SK-N-SH (cell line): ENCODE measurements around the gene PAPOLG. TPM values are rescaled to one million over a fixed set of nuclear protein-coding genes. Genes with fewer than 3 reads are reported as not detected.

Experiments used
- CTCF ChIA-PET: fragments of 300-600, 350-600 bp; formaldehyde crosslinking; extraction: SDS; loops from one replicate; lab custom pipeline; 2021; lab: Yijun Ruan, JAX
- POLR2A ChIA-PET: fragments of 350-600 bp; sonication (Branson Sonifier 250); formaldehyde crosslinking; extraction: SDS; loops from one replicate; lab custom pipeline; 2020; ENCODE audit warnings: antibody characterized with exemption, inconsistent platforms; lab: Yijun Ruan, JAX
- DNase-seq: peaks from one replicate; pipeline ENCODE4 v3.0.0; 2012
- H2AFZ ChIP-seq: fragments of 200-600 bp; sonication (generic); 2 replicates; pipeline ENCODE4 v1.8.1; 2016; ENCODE audit warnings: antibody characterized with exemption, mild to moderate bottlenecking, low read depth
- H3F3A ChIP-seq: fragments of 200-600 bp; sonication (generic); replicated peaks from 2 replicates; pipeline ENCODE3; 2016; ENCODE audit warnings: antibody characterized with exemption, mild to moderate bottlenecking; ENCODE audit not compliant: insufficient read depth
- H3K27ac ChIP-seq, 2 experiments: fragments of 200-500 bp in 1 of 2; fragments of 200-600 bp in 1 of 2; sonication (Bioruptor generic) in 1 of 2; sonication (generic), shearing (Covaris generic) in 1 of 2; 2 replicates each; pipeline versions ENCODE4 v1.5.1 to v1.6.1; 2014 to 2016; ENCODE audit warnings: low read depth in 2 of 2, inconsistent platforms in 1 of 2, low read length in 1 of 2, mild to moderate bottlenecking in 1 of 2, mixed read lengths in 1 of 2
- H3K27me3 ChIP-seq: fragments of 200-600 bp; sonication (generic), shearing (Covaris generic); 2 replicates; pipeline ENCODE4 v1.6.1; 2016; ENCODE audit warnings: mixed run types; ENCODE audit not compliant: insufficient read depth
- H3K36me3 ChIP-seq, 2 experiments: fragments of 200-500 bp in 1 of 2; fragments of 200-600 bp in 1 of 2; sonication (Bioruptor generic) in 1 of 2; sonication (generic) in 1 of 2; replicated peaks in 1 of 2; 2 replicates each; pipeline versions ENCODE3 to v1.5.1; 2014 to 2016; ENCODE audit warnings: low read length in 1 of 2, mild to moderate bottlenecking in 1 of 2; ENCODE audit not compliant: insufficient read depth in 2 of 2, control insufficient read depth in 1 of 2
- H3K4me1 ChIP-seq, 2 experiments: fragments of 200-500 bp in 1 of 2; fragments of 200-600 bp in 1 of 2; sonication (Bioruptor generic) in 1 of 2; sonication (generic), shearing (Covaris generic) in 1 of 2; 2 replicates each; pipeline versions ENCODE4 v1.5.1 to v1.6.1; 2014 to 2016; ENCODE audit warnings: low read depth in 1 of 2, low read length in 1 of 2, mixed run types in 1 of 2; ENCODE audit not compliant: insufficient read depth in 2 of 2, control insufficient read depth in 1 of 2
- H3K4me2 ChIP-seq: fragments of 200-600 bp; sonication (generic), shearing (Covaris generic); 2 replicates; pipeline ENCODE4 v1.6.1; 2017; ENCODE audit warnings: mixed run types
- H3K4me3 ChIP-seq, 2 experiments: fragments of 200-500 bp in 1 of 2; fragments of 200-600 bp in 1 of 2; sonication (Bioruptor generic) in 1 of 2; sonication (generic), shearing (Covaris generic) in 1 of 2; 2 replicates each; pipeline versions ENCODE4 v1.5.1 to v1.8.1; 2014 to 2016; ENCODE audit warnings: low read depth in 2 of 2, inconsistent platforms in 1 of 2, low read length in 1 of 2, mild to moderate bottlenecking in 1 of 2, mixed read lengths in 1 of 2, moderate library complexity in 1 of 2
- H3K79me2 ChIP-seq: fragments of 200-600 bp; sonication (generic); 2 replicates; pipeline ENCODE4 v1.8.1; 2017; ENCODE audit warnings: mild to moderate bottlenecking; ENCODE audit not compliant: insufficient read depth
- H3K9ac ChIP-seq: fragments of 200-600 bp; sonication (generic); 2 replicates; pipeline ENCODE4 v1.6.1; 2017; ENCODE audit warnings: mixed run types
- H3K9me2 ChIP-seq: fragments of 200-600 bp; sonication (generic); 2 replicates; pipeline ENCODE4 v1.6.1; 2017; ENCODE audit warnings: mixed run types
- H3K9me3 ChIP-seq: fragments of 200-600 bp; sonication (generic); 2 replicates; pipeline ENCODE4 v1.6.1; 2017; ENCODE audit warnings: mixed run types, mild to moderate bottlenecking, moderate library complexity
- H4K20me1 ChIP-seq: fragments of 200-600 bp; sonication (generic); 2 replicates; pipeline ENCODE4 v1.6.1; 2017; ENCODE audit warnings: mild to moderate bottlenecking, mixed run types; ENCODE audit not compliant: insufficient read depth
- FOXJ3 ChIP-seq: sonication (generic); formaldehyde crosslinking; IDR thresholded peaks from 2 replicates; pipeline ENCODE4 v1.5.1; 2020; ENCODE audit warnings: mild to moderate bottlenecking, missing genetic modification reagents
- FOXM1 ChIP-seq: IDR thresholded peaks from 2 replicates; pipeline ENCODE4 v1.4.0; 2012; ENCODE audit warnings: low read depth, mild to moderate bottlenecking
- JUND ChIP-seq: IDR thresholded peaks from 2 replicates; pipeline ENCODE4 v1.4.0; 2012
- NFIC ChIP-seq: IDR thresholded peaks from 2 replicates; pipeline ENCODE4 v1.4.0; 2012; ENCODE audit warnings: borderline replicate concordance
- RCOR1 ChIP-seq: fragments of 150-350 bp; IDR thresholded peaks from 2 replicates; pipeline ENCODE4 v1.6.1; 2017; ENCODE audit warnings: antibody characterized with exemption, low read length
- TAF1 ChIP-seq: IDR thresholded peaks from 2 replicates; pipeline ENCODE4 v1.6.1; 2012; ENCODE audit warnings: low read depth, mild to moderate bottlenecking, low read length, moderate library complexity, borderline replicate concordance
- TEAD4 ChIP-seq: IDR thresholded peaks from 2 replicates; pipeline ENCODE4 v1.4.0; 2012; ENCODE audit warnings: mild to moderate bottlenecking, borderline replicate concordance; ENCODE audit not compliant: insufficient read depth
- WGBS: methylation state at CpG from one replicate; pipeline ENCODE4 v1.1.6; 2017; ENCODE audit warnings: low lambda C conversion rate; 5-methylcytosine and 5-hydroxymethylcytosine counted together
- polyA plus RNA-seq, 3 experiments: library from polyadenylated mRNA; depleted of rRNA; stranded (reverse); fragments of >200 nt; gene quantifications; 2 replicates each; pipeline ENCODE4 v1.2.3, GENCODE V29; 2012
- TF ChIP-seq, protein P1 (sequence below): fragments of 150-350 bp; IDR thresholded peaks from 2 replicates; pipeline ENCODE4 v1.6.1; 2016; ENCODE audit warnings: mild to moderate bottlenecking, low read depth, low read length
- TF ChIP-seq, protein P2 (sequence below): IDR thresholded peaks from 2 replicates; pipeline ENCODE4 v1.4.0; 2012; ENCODE audit warnings: low read depth, borderline replicate concordance
- TF ChIP-seq, protein P3 (sequence below): IDR thresholded peaks from 2 replicates; pipeline ENCODE4 v1.6.1; 2012; ENCODE audit warnings: mild to moderate bottlenecking, low read depth, low read length, moderate library complexity
- TF ChIP-seq, protein P4 (sequence below): fragments of 150-350 bp; IDR thresholded peaks from 2 replicates; pipeline ENCODE4 v1.6.1; 2017; ENCODE audit warnings: antibody characterized with exemption, low read length, low read depth, borderline replicate concordance

PAPOLG gene
- polyA plus RNA-seq, 1 of the 3 experiments (the other 2 are of a cell fraction), result 2.1 TPM

DNA sequence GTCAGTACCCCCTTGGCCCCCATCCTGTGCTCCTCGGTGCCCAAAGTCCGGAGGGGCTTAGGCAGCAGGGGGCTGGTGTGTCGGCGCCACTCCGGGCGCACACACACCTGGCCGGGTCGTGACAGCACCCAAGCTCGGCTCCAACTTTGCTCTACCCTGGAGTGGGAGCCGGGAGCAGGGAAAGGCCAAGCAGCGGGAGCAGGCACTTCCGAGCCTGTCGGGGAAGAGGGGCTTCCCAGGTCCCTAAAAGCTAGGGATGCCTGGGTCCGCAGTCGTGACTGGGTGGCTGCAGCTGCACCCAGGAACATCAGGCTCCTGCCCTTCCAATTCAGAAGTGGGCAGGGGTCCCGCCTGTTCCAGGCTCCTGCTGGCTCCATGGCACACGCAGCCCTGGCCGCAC lies 48.4 kb downstream of the PAPOLG start:
- WGBS, result 100% methylated on average over 3 of the region's 18 CpGs
- no peaks in the 10 kb centered on the region for H3K9me2 ChIP-seq
- TF ChIP-seq FOXJ3 (CRISPR knock-in tag) (no peak), RCOR1 (no peak), JUND (no peak), NFIC (no peak), FOXM1 (no peak), TAF1 (no peak), TEAD4 (no peak)
- TF ChIP-seq, protein P1, sequence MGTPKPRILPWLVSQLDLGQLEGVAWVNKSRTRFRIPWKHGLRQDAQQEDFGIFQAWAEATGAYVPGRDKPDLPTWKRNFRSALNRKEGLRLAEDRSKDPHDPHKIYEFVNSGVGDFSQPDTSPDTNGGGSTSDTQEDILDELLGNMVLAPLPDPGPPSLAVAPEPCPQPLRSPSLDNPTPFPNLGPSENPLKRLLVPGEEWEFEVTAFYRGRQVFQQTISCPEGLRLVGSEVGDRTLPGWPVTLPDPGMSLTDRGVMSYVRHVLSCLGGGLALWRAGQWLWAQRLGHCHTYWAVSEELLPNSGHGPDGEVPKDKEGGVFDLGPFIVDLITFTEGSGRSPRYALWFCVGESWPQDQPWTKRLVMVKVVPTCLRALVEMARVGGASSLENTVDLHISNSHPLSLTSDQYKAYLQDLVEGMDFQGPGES, result no peak
- TF ChIP-seq, protein P2, sequence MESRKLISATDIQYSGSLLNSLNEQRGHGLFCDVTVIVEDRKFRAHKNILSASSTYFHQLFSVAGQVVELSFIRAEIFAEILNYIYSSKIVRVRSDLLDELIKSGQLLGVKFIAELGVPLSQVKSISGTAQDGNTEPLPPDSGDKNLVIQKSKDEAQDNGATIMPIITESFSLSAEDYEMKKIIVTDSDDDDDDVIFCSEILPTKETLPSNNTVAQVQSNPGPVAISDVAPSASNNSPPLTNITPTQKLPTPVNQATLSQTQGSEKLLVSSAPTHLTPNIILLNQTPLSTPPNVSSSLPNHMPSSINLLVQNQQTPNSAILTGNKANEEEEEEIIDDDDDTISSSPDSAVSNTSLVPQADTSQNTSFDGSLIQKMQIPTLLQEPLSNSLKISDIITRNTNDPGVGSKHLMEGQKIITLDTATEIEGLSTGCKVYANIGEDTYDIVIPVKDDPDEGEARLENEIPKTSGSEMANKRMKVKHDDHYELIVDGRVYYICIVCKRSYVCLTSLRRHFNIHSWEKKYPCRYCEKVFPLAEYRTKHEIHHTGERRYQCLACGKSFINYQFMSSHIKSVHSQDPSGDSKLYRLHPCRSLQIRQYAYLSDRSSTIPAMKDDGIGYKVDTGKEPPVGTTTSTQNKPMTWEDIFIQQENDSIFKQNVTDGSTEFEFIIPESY, result no peak
- TF ChIP-seq, protein P3, sequence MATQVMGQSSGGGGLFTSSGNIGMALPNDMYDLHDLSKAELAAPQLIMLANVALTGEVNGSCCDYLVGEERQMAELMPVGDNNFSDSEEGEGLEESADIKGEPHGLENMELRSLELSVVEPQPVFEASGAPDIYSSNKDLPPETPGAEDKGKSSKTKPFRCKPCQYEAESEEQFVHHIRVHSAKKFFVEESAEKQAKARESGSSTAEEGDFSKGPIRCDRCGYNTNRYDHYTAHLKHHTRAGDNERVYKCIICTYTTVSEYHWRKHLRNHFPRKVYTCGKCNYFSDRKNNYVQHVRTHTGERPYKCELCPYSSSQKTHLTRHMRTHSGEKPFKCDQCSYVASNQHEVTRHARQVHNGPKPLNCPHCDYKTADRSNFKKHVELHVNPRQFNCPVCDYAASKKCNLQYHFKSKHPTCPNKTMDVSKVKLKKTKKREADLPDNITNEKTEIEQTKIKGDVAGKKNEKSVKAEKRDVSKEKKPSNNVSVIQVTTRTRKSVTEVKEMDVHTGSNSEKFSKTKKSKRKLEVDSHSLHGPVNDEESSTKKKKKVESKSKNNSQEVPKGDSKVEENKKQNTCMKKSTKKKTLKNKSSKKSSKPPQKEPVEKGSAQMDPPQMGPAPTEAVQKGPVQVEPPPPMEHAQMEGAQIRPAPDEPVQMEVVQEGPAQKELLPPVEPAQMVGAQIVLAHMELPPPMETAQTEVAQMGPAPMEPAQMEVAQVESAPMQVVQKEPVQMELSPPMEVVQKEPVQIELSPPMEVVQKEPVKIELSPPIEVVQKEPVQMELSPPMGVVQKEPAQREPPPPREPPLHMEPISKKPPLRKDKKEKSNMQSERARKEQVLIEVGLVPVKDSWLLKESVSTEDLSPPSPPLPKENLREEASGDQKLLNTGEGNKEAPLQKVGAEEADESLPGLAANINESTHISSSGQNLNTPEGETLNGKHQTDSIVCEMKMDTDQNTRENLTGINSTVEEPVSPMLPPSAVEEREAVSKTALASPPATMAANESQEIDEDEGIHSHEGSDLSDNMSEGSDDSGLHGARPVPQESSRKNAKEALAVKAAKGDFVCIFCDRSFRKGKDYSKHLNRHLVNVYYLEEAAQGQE, result no peak
- TF ChIP-seq, protein P4, sequence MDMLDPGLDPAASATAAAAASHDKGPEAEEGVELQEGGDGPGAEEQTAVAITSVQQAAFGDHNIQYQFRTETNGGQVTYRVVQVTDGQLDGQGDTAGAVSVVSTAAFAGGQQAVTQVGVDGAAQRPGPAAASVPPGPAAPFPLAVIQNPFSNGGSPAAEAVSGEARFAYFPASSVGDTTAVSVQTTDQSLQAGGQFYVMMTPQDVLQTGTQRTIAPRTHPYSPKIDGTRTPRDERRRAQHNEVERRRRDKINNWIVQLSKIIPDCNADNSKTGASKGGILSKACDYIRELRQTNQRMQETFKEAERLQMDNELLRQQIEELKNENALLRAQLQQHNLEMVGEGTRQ, result no peak
- no peak for DNase-seq
- peaks cover 7 to 14% of the 10 kb centered on the region in 2 experiments; a peak in 2 of 4 replicates for H3K4me1 ChIP-seq
- ChIA-PET CTCF (interaction anchor here (1.2 to 2.4 kb wide), 2 partner anchors 21 to 194 kb away, joined by 3 to 18 read pairs; no protein-coding TSS in a partner anchor), POLR2A (no interaction called here)
- no peaks in the 10 kb centered on the region for H3K27me3 ChIP-seq
- no peaks in the 10 kb centered on the region for H3K9me3 ChIP-seq
- no peak overlapping the region for H3K4me2 ChIP-seq
- no peak overlapping the region for H3K9ac ChIP-seq
- H3F3A ChIP-seq, result no peaks in the 10 kb centered on the region
- no peak overlapping the region for H2AFZ ChIP-seq
- peaks cover 0 to 10% of the 10 kb centered on the region in 2 experiments for H3K36me3 ChIP-seq
- no peak overlapping the region for H3K4me3 ChIP-seq
- H3K79me2 ChIP-seq, result no peaks in the 10 kb centered on the region
- no peaks in the 10 kb centered on the region for H4K20me1 ChIP-seq
- no peak overlapping the region for H3K27ac ChIP-seq
